ENCODE results near the gene MYO1D. TPM values are rescaled to one million over a fixed set of nuclear protein-coding genes. Genes with fewer than 3 reads are reported as not detected.

The MYO1D gene
- total and polyA plus RNA-seq, 2 of the 13 experiments (the other 11 are each of a cell fraction or from before 2014, with no cell fraction given): 13.2 to 17.3 TPM

- TF ChIP-seq HIC2 (CRISPR knock-in tag; IDR thresholded peaks at IDR 0.05; ENCODE audit: low read depth): no peak
- TF ChIP-seq MYC (CRISPR knock-in tag; IDR thresholded peaks at IDR 0.05; ENCODE audit: borderline replicate concordance): no peak
- TF ChIP-seq ZBTB1 (CRISPR knock-in tag; IDR thresholded peaks at IDR 0.05; ENCODE audit: borderline replicate concordance): no peak
- no peak for TF ChIP-seq KAT2B (IDR thresholded peaks at IDR 0.05; ENCODE audit: borderline replicate concordance, low read depth, low read length)
- no peak for TF ChIP-seq MED1 (CRISPR knock-in tag; IDR thresholded peaks at IDR 0.05)
- no peak for TF ChIP-seq XBP1 (CRISPR knock-in tag; IDR thresholded peaks at IDR 0.05)
- TF ChIP-seq ARNTL (CRISPR knock-in tag; IDR thresholded peaks at IDR 0.05): no peak
- no peak for TF ChIP-seq REST (IDR thresholded peaks at IDR 0.05; ENCODE audit: borderline replicate concordance in 1 of 2, low read depth in 1 of 2, low read length in 2 of 2)
Measured at GRCh38 chr17:32859857-32860525, 16.9 kb downstream of the MYO1D start (continued).

Data from HepG2 (cell line).